Stimulated activated CD8-positive, alpha-beta memory T cell treated with anti-CD3 and anti-CD28 coated beads, Interleukin-7, amount 100 ng/mL, for 24 hours (primary cell): ENCODE measurements around the gene CHTOP.
A peak's percentile ranks its signal among the peaks of the same experiment; 100 is the strongest.
"Not testable (repeated sequence)": the region's sequence is repeated elsewhere in the genome, so short reads cannot be mapped to it uniquely, and the experiment has no call there.

Experiments used
- DNase-seq: peaks from one replicate; pipeline ENCODE4 v3.0.0-alpha.2; 2020; ENCODE audit warnings: low read depth

The CHTOP gene

DNA sequence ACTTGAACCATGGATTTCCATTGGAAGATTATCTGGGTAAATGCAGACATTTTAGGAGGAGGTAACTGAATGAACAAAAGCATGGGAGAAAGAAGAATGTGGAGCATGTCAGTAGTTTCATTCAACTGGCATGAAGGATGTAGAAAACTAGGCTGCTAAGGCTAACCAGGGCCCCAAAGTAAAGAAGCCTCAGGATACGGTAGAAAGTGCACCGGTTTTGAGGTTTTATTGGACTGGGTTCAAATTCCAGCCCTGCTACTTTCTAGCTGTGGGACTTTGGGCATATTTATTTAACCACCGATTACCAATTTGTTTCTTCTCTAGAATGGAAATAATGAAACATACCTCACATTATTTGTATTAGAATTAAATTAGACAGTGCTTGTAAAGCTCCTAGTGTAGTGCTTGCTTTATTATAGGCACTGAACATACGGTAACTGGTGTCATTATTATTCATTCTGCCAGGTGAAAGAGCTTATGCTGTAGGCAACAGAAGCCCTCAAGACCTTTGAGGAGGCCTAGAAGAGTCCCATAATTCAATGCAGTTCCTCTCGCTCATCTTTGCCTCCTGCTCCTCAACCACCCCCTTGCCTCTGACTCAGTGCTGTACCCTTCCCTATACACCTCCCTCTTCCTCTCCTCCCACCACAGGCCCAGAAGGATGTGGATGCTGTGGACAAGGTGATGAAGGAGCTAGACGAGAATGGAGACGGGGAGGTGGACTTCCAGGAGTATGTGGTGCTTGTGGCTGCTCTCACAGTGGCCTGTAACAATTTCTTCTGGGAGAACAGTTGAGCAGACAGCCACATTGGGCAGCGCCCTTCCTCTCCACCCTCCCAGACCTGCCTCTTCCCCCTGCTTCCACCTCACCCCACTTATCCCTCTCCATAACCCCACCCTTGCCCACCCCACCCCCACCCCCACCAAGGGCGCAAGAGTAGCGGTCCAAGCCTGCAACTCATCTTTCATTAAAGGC is 2.5 kb upstream of the CHTOP start:
- DNase-seq = no peak

GRCh38 chr1:153633161-153633753 is 609 bp upstream of the CHTOP start:
- DNase-seq = no peak

DNA sequence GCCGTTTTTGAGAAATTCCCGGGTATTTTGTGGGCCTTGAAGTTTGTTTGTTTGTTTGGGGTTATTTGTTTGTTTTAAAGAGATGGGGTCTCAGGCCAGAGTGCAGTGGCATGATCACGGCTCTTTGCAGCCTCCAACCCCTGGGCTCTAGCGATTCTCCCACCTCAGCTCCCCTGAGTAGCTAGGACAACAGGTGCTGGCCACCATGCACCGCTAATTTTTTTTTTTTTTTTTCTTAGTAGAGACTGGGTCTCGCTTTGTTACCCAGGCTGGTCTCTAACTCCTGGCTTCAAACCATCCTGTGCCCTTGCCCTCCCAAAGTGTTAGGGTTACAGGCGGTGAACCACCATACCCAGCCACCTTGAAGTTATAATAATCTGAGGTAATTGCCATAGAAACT is 2.0 kb downstream of the CHTOP start:
- no peak for DNase-seq

GRCh38 chr1:153636312-153636711 is 2.4 kb downstream of the CHTOP start:
- no peak for DNase-seq

GRCh38 chr1:153638261-153638660 is 4.4 kb downstream of the CHTOP start:
- DNase-seq = no peak

DNA sequence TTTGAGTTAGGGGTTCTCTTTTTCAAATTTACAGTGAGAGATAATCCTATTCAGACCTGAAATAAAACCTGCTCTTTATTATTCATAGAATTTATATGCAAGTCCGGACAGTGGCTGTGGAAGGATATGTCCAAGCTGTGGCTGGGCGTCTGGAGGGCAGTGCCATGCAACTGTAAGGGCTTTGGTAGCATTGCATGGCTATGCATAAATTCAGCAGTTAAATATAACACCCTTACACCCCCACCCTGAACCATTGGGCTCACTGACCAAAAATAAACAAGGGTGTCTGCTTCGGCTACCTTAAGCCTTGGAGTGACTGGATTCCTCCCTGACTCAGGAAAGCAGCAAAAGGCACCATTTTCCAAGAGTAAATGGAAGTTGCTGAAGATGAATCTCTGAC is 5.4 kb downstream of the CHTOP start:
- no peak for DNase-seq

DNA sequence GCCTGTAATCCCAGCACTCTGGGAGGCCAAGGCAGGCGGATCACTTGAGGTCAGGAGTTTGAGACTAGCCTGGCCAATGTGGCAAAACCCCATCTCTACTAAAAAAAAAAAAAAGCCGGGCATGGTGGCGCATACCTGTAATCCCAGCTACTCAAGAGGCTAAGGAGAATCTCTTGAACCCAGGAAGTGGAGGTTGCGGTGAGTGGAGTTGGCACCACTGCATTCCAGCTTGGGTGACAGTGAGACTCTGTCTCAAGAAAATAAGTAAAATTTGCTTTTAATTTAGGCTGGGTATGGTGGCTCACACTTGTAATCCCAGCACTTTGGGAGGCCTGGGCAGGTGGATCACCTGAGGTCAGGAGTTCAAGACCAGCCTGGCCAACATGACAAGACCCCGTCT is 6.3 kb downstream of the CHTOP start:
- not testable (repeated sequence) for DNase-seq

DNA sequence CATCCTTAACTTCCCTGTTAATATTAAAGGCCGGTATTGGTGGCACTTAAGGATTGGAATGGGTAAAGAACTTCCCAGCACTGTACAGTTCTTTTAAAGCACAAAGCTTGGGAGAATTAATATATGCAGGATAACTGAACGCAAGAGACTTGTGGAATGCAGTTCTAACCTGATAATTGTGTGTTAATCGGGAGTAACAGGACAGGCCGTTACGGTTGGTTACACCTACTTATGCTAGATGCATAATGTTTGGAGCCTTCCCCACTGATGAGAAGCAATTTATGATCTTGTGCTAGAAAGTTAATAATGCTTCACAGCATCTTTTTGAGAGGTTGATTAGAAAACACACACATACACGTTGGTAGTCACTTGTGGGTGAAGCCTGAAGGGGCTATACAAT is 7.0 kb downstream of the CHTOP start:
- no peak for DNase-seq

DNA sequence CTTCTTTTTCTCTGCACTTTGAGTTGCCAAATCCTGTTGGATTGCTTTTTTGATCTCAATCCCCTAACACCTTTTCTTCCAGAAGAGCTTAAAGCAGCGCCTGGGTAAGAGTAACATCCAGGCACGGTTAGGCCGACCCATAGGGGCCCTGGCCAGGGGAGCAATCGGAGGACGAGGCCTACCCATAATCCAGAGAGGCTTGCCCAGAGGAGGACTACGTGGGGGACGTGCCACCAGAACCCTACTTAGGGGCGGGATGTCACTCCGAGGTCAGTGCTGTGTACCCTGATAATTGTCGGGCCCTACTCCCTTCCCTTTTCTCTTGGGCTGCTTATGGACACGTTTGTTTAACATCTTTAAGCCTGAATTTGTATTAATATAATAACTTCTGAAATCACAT is 8.3 kb downstream of the CHTOP start:
- DNase-seq = no peak

- DNase-seq = no peak
These were observed 9.2 kb downstream of the CHTOP start for GRCh38 chr1:153643100-153643499.

DNA sequence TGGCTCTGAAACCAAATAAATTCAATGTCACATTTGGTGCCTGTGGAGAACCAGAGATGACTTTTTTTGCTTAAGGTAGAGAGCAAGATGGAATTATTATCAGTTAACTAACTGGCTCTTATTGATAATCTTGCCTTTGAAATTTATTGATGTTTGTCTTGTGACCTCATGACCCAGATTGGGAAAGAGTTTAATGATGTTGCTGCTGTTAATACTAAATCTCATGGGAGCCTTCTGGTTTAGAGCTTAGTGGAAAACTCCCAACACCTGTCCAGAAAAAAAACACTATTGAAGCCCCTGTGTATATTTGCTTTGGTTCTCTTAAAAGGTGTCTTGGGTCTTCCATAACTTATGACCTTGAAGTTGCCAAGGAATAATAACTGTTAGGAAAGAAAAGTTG is 9.9 kb downstream of the CHTOP start:
- no peak for DNase-seq

GRCh38 chr1:153646672-153647345 is 12.9 kb downstream of the CHTOP start:
- no peak for DNase-seq

GRCh38 chr1:153647346-153647714 is 13.5 kb downstream of the CHTOP start:
- no peak for DNase-seq

DNA sequence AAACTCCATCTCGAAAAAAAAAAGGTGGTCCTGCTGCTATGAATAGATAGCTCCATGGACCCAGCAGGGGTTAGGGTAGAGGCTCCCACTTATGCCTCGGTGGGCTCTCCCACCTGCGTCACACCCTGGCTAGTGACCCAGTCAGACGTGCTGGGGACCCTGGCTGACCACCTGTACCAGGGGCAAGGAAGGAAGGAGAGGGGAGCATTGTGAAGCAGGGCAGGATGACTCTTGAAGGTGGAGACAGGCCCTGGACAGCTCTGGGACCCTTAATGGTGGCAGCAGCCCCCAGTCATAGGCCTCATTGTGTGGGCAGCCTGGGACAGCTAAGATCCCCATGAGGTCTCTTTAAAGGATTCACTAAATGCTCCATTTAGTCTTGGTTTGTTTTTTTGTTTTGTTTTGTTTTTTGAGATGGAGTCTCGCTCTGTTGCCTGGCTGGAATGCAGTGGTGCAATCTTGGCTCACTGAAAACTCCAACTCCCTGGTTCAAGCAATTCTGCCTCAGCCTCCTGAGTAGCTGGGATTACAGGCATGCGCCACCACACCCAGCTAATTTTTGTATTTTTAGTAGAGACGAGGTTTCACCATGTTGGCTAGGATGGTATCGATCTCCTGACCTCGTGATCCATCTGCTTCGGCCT is 14.3 kb downstream of the CHTOP start:
- no peak for DNase-seq

DNA sequence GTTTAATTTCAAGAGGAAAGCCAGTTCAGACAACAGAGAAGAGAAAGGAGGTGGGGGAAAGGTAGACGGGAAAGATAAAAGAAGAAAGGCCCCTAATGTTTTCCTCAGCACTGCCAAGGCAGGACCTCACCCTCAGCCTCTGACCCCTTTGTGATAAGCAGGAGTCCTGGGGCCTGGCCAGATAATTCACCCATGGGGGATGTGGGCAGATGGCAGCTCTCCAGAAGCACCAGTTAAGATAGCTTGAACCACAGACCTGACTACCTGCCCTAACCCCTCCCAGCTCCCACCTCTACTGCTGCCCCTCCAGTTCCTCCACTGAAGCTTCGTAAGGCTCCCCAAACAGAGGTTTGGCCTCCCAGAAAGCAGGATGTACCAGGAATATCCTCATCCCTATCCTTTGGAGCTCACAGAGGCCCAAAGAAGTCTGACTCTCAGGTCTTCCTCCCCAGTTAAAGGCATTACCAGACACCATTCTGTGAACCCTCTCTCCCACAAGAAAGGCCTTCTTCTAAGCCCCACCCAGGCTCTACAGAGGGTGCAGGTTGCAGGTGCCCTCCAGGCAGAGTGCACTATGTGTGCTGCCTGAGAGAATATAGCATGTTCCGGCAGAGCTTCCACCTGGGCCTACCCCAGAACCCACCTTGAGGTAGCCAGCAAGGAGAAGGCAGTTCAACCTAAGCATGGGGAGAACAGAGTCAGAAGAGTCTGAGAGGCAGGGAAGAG is 15.4 kb downstream of the CHTOP start:
- no peak for DNase-seq

GRCh38 chr1:153649863-153650235 is 16.0 kb downstream of the CHTOP start:
- no peak for DNase-seq

DNA sequence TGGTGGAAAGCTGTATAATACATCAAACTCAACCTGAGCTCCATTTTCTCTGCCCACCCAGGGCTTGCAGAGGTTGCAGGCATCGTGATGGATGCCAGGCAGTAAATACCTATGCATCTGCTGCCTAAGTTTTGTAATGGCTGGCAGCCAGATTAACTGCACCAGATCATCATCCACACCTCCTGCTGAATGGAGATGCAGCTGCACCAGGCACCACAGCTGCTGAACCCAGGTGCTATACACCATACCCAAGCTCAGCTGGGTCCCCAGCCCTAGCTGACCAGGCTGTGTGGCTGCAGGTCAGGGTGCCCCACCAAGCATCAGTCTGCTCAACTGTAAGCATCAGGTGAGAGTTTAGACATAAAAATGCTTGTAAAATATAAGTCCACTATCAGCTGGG is 17.9 kb downstream of the CHTOP start:
- no peak for DNase-seq

GRCh38 chr1:153652805-153653500 is 19.1 kb downstream of the CHTOP start:
- DNase-seq = no peak

- DNase-seq = no peak
These were observed 21.5 kb downstream of the CHTOP start for GRCh38 chr1:153655333-153655732.

- peak; percentile 80 for DNase-seq
These were observed 24.7 kb downstream of the CHTOP start, which contains the start of gene SNAPIN for GRCh38 chr1:153658400-153659174. SNAPIN (plus strand) TSS chr1:153658703; CDS start chr1:153658744, 41 bp downstream.
